Measurements from ENCODE around the gene PRPF6. TPM values are rescaled to one million over a fixed set of nuclear protein-coding genes. Genes with fewer than 3 reads are reported as not detected.

The PRPF6 gene
- total and polyA plus RNA-seq, 2 donors from 2014 or later = 51.3 to 73.3 TPM

GRCh38 chr20:64074184-64074789, 93.4 kb downstream of the PRPF6 start:
- Histone ChIP-seq H3K9me3 (ENCODE audit: control insufficient read depth in 2 of 3, insufficient read depth in 1 of 3, low read length in 3 of 3) (no peaks in the 10 kb centered on the region), H3K9ac (ENCODE audit: low read length in 3 of 3) (no peak overlapping the region), H3K4me1 (ENCODE audit: control insufficient read depth in 2 of 3, insufficient read depth in 2 of 3, low read depth in 1 of 3, low read length in 3 of 3) (peaks cover 0 to 14% (median 3%) of the 10 kb centered on the region in 3 donors), H3K36me3 (ENCODE audit: control insufficient read depth in 2 of 3, insufficient read depth in 3 of 3, low read length in 3 of 3) (no peaks in the 10 kb centered on the region), H3K4me3 (ENCODE audit: low read length in 3 of 3) (no peak overlapping the region), H3K27ac (ENCODE audit: low read depth in 2 of 2, low read length in 2 of 2) (no peak overlapping the region), H3K27me3 (ENCODE audit: control insufficient read depth, insufficient read depth, low read length) (no peaks in the 10 kb centered on the region)
- no peak for DNase-seq
- no peak for TF ChIP-seq CTCF (IDR thresholded peaks at IDR 0.05; ENCODE audit: borderline replicate concordance, extremely low read depth, insufficient read depth)
- FAIRE-seq = no peak
- intact Hi-C loops (cut with DNase I) = no loop called here

- H3K27ac ChIP-seq (ENCODE audit: low read depth in 2 of 2, low read length in 2 of 2) = no peak overlapping the region
- no peaks in the 10 kb centered on the region for H3K9me3 ChIP-seq (ENCODE audit: control insufficient read depth in 2 of 3, insufficient read depth in 1 of 3, low read length in 3 of 3)
- no peaks in the 10 kb centered on the region for H3K27me3 ChIP-seq (ENCODE audit: control insufficient read depth, insufficient read depth, low read length)
- intact Hi-C loops (cut with DNase I) = no loop called here
- FAIRE-seq (no peak), DNase-seq (no peak)
- TF ChIP-seq CTCF (IDR thresholded peaks at IDR 0.05; ENCODE audit: borderline replicate concordance, extremely low read depth, insufficient read depth) = no peak
- H3K36me3 ChIP-seq (ENCODE audit: control insufficient read depth in 2 of 3, insufficient read depth in 3 of 3, low read length in 3 of 3) = no peaks in the 10 kb centered on the region
- no peak overlapping the region for H3K4me3 ChIP-seq (ENCODE audit: low read length in 3 of 3)
- H3K9ac ChIP-seq (ENCODE audit: low read length in 3 of 3) = no peak overlapping the region
- H3K4me1 ChIP-seq (ENCODE audit: control insufficient read depth in 2 of 3, insufficient read depth in 2 of 3, low read depth in 1 of 3, low read length in 3 of 3) = peaks cover 0 to 15% (median 3%) of the 10 kb centered on the region in 3 donors
Measured at GRCh38 chr20:64074963-64075362, 94.0 kb downstream of the PRPF6 start.

- no peaks in the 10 kb centered on the region for H3K36me3 ChIP-seq (ENCODE audit: control insufficient read depth in 2 of 3, insufficient read depth in 3 of 3, low read length in 3 of 3)
- H3K27me3 ChIP-seq (ENCODE audit: control insufficient read depth, insufficient read depth, low read length) = no peaks in the 10 kb centered on the region
- no peak overlapping the region for H3K4me3 ChIP-seq (ENCODE audit: low read length in 3 of 3)
- intact Hi-C loops (cut with DNase I) = no loop called here
- TF ChIP-seq CTCF (IDR thresholded peaks at IDR 0.05; ENCODE audit: borderline replicate concordance, extremely low read depth, insufficient read depth) = no peak
- no peak overlapping the region for H3K27ac ChIP-seq (ENCODE audit: low read depth in 2 of 2, low read length in 2 of 2)
- H3K9ac ChIP-seq (ENCODE audit: low read length in 3 of 3) = no peak overlapping the region
- peaks cover 0 to 19% (median 3%) of the 10 kb centered on the region in 3 donors for H3K4me1 ChIP-seq (ENCODE audit: control insufficient read depth in 2 of 3, insufficient read depth in 2 of 3, low read depth in 1 of 3, low read length in 3 of 3)
- FAIRE-seq = no peak
- DNase-seq = no peak
- no peaks in the 10 kb centered on the region for H3K9me3 ChIP-seq (ENCODE audit: control insufficient read depth in 2 of 3, insufficient read depth in 1 of 3, low read length in 3 of 3)
Measured at GRCh38 chr20:64075556-64075955, 94.6 kb downstream of the PRPF6 start.
